Fibroblast of the conjunctiva (primary cell): Measurements from ENCODE around the gene CMKLR1.

Experiments used
- DNase-seq: peaks from one replicate; pipeline ENCODE4 v3.0.0-alpha.2; 2010; ENCODE audit warnings: low read depth

CMKLR1 gene

DNA sequence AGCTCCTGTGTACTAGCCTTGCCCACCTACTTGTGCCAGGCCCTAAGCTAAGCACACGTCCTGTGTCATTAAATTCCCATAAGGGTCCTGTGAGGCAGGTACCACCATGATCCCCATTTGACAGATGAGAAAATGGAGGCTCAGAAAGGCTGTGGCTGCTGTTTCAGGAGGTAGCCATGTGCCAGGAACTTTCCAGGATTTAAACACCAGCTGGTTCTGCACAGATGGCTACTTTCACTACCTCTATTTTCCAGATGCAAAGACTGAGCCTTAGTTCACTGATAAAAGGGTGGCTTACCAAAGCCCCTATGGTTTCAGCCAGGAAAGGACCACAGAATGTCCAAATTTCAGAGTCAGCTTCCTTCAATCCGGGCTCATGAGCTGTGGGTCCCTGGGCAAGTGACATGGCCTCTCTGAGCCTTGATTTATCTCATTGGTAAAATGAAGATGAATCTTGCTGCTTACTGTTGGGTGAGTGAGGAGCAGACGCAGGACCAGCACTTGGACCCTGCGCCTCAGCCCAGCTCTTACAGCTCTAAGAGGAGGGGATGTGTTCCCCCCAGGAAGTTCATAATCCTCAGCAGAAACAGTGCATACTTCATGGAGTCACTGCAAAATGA lies 23.5 kb downstream of the CMKLR1 start:
- DNase-seq: no peak

GRCh38 chr12:108313606-108314351 lies 25.3 kb downstream of the CMKLR1 start:
- DNase-seq: no peak

GRCh38 chr12:108313241-108313605 lies 25.9 kb downstream of the CMKLR1 start:
- DNase-seq: no peak

GRCh38 chr12:108312693-108313189 lies 26.4 kb downstream of the CMKLR1 start:
- no peak for DNase-seq

GRCh38 chr12:108312073-108312659 lies 26.9 kb downstream of the CMKLR1 start:
- DNase-seq: no peak

DNA sequence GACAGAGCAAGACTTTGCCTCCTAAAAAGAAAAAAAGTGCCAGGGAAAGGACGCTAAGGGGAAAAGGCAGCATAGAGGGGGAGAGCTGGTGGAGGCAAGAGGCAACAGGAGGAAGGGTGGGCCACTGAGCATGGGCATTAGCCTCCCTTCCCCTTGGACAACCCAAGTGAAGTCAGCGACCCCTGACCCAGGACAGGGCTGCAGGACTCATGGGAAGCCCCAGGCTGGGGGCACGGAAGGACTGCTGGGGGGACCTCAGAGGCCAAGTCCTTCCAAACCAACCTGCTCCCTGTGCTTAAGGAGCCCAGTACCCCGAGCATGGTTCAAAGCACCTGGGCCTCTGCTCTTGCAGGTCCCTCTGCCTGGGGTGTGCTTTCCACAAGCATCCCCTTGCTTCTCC lies 27.5 kb downstream of the CMKLR1 start:
- no peak for DNase-seq

- DNase-seq: no peak
Measured at GRCh38 chr12:108310489-108310888, 28.6 kb downstream of the CMKLR1 start.

- DNase-seq: no peak
Measured at GRCh38 chr12:108309674-108310312, 29.3 kb downstream of the CMKLR1 start.

GRCh38 chr12:108308395-108309085 lies 30.6 kb downstream of the CMKLR1 start:
- DNase-seq: no peak

- no peak for DNase-seq
Measured at GRCh38 chr12:108307006-108307405, 32.1 kb downstream of the CMKLR1 start.

- no peak for DNase-seq
Measured at GRCh38 chr12:108306506-108306905, 32.6 kb downstream of the CMKLR1 start.

DNA sequence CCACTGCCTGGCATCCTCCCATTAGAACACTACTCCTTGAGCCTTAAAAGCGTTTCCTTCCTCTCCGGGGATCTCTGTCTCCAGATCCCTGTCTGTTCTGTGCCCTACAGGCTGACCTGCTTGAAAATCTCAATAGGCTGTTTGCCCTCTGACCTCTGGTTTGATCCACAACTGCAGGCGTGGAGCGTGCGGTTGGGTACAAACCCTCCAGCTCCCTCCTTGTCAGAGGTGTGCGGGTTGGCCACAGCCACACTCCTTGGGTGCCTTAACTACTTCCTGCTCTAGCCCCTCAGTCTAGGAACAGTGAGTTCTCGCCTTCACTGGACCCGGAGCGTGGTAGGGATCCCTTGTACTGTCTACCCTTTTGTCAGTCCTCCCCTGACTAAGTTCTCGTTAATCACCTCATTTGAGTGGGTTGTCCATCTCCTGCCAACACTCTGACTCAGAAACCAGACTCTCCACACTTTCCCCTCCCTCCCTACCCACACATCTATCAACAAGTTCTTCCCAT lies 33.1 kb downstream of the CMKLR1 start:
- peak; percentile 24 for DNase-seq

- peak; percentile 52 for DNase-seq
Measured at GRCh38 chr12:108305520-108305919, 33.6 kb downstream of the CMKLR1 start.

GRCh38 chr12:108304633-108305032 lies 34.5 kb downstream of the CMKLR1 start:
- DNase-seq: no peak

DNA sequence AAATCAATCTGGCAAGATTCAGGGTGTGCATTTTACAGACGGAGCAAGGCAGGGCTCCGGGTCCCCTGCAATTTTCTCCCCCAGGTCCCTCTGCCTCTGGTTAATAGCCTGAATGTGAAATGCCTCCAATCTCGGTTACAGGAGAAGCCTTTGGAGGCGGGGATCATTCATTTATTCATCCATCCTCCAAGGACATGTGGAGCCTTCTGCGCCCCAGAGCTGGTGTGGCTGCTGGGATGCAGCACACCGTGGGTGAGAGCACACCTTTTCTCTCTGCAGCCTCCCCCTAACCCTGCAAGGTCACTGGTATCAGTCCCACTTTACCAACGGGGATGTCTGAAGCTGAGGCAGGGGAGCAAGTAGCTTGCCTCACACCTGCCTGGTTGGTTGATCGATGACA lies 35.4 kb downstream of the CMKLR1 start:
- DNase-seq: no peak

- peak; percentile 60 for DNase-seq
Measured at GRCh38 chr12:108302403-108303311, 36.5 kb downstream of the CMKLR1 start.

DNA sequence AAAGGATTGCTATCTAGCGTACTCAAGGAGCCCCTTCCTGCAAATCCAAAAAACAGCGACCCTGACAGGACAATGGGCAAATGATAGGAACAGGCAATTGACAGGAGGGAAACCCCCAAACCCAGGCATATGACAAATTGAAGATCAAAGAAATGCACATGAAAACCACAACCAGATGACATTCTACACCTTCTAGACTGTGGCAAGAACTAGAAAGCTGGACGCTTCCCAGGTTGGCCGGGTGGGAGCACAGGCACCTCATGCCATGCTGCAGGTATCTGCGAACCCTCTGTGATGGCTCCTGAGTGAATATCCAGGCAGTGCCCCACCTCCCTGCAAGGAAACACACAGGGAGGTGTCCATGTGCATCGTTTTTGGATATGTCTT lies 37.1 kb downstream of the CMKLR1 start:
- DNase-seq: no peak

- no peak for DNase-seq
Measured at GRCh38 chr12:108301346-108301745, 37.8 kb downstream of the CMKLR1 start.

DNA sequence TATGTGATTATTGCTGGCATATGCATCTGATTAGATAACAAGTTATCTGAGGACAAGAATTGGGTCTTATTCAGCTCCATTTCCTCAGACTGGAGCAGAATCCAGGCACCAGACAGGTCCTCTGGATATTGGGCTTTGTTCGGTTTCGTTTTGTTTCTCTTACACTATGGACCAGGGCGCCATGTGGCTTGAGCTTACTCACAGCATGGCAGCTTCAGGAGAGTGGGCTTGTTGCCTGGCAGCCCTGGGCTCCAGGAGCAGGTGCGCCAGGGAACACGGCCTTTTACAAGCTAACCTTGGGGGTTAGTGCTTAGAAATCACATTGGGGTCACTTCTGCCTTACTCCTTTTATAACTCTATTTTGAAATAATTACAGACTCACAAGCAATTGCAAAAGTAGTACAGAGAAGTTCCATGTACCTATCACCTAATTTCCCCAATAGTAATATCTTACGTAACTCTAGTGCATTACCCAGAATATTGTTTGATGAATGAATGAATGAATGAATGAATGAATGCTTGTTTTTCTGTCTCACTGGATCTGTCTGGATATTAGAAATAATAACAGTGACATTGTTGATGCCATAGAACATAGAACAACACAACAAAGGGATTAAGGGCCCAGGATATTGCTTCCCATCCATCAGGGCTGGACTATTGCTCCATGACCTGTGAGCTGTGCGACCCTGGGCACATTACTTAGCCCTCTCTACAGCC lies 39.0 kb downstream of the CMKLR1 start:
- DNase-seq: no peak

DNA sequence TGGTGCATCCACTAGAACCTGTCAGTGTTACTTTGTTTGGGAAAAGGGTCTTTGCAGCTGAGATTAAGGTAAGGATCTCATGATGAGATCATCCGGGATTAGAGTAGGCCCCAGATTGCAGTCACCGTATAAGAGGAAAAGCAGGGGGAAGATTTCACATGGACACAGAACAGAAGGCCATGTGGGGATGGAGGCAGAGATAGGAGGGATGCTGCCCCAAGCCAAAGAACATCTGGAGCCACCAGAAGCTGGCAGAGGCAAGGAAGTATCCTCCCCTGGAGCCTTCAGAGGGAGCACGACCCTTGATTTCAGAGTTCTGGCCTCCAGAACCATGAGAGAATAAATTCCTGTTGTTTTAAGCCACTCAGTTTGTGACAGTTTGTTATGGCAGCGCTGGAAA lies 39.6 kb downstream of the CMKLR1 start:
- DNase-seq: no peak
